ENCODE results near the gene ZNF432.
"Not testable (repeated sequence)": the region's sequence is repeated elsewhere in the genome, so short reads cannot be mapped to it uniquely, and the experiment has no call there.

The ZNF432 gene

GRCh38 chr19:52048555-52049501 is at the start of gene ZNF432:
ZNF432 (minus strand) TSS chr19:52048838; CDS start chr19:52046868, 1,970 bp downstream.
- in situ Hi-C loops (cut with MboI; ENCODE audit: low sequenced_read_pairs) = no loop called here

- in situ Hi-C loops (cut with MboI; ENCODE audit: low sequenced_read_pairs) = not testable (repeated sequence)
Measured at GRCh38 chr19:52096416-52096815, 47.8 kb upstream of the ZNF432 start.

GRCh38 chr19:52095172-52096014 is 46.8 kb upstream of the ZNF432 start, which contains the start of gene ZNF841:
ZNF841 (minus strand) TSS chr19:52095765; CDS start chr19:52084801, 10,964 bp downstream.
- in situ Hi-C loops (cut with MboI; ENCODE audit: low sequenced_read_pairs) = no loop called here

- in situ Hi-C loops (cut with MboI; ENCODE audit: low sequenced_read_pairs) = no loop called here
Measured at GRCh38 chr19:52094526-52095130, 46.0 kb upstream of the ZNF432 start.

- in situ Hi-C loops (cut with MboI; ENCODE audit: low sequenced_read_pairs) = no loop called here
Measured at GRCh38 chr19:52086481-52086880, 37.8 kb upstream of the ZNF432 start.

GRCh38 chr19:52070496-52070895 is 21.9 kb upstream of the ZNF432 start:
- in situ Hi-C loops (cut with MboI; ENCODE audit: low sequenced_read_pairs) = no loop called here

GRCh38 chr19:52069653-52070052 is 21.0 kb upstream of the ZNF432 start:
- in situ Hi-C loops (cut with MboI; ENCODE audit: low sequenced_read_pairs) = no loop called here

GRCh38 chr19:52066258-52066863 is 17.7 kb upstream of the ZNF432 start:
- in situ Hi-C loops (cut with MboI; ENCODE audit: low sequenced_read_pairs) = no loop called here

GRCh38 chr19:52065399-52065798 is 16.8 kb upstream of the ZNF432 start:
- in situ Hi-C loops (cut with MboI; ENCODE audit: low sequenced_read_pairs) = no loop called here

GRCh38 chr19:52056480-52056879 is 7.8 kb upstream of the ZNF432 start:
- in situ Hi-C loops (cut with MboI; ENCODE audit: low sequenced_read_pairs) = not testable (repeated sequence)

- in situ Hi-C loops (cut with MboI; ENCODE audit: low sequenced_read_pairs) = not testable (repeated sequence)
Measured at GRCh38 chr19:52051736-52052135, 3.1 kb upstream of the ZNF432 start.

- in situ Hi-C loops (cut with MboI; ENCODE audit: low sequenced_read_pairs) = no loop called here
Measured at GRCh38 chr19:52039169-52039568, 9.5 kb downstream of the ZNF432 start.

- in situ Hi-C loops (cut with MboI; ENCODE audit: low sequenced_read_pairs) = no loop called here
Measured at GRCh38 chr19:52034051-52034728, 14.4 kb downstream of the ZNF432 start.

- in situ Hi-C loops (cut with MboI; ENCODE audit: low sequenced_read_pairs) = no loop called here
Measured at GRCh38 chr19:52028780-52029123, 19.9 kb downstream of the ZNF432 start.

- in situ Hi-C loops (cut with MboI; ENCODE audit: low sequenced_read_pairs) = no loop called here
Measured at GRCh38 chr19:52028027-52028779, 20.4 kb downstream of the ZNF432 start, which contains the start of gene ZNF614. ZNF614 (minus strand) TSS chr19:52028379; CDS start chr19:52025745, 2,634 bp downstream.

- in situ Hi-C loops (cut with MboI; ENCODE audit: low sequenced_read_pairs) = not testable (repeated sequence)
Measured at GRCh38 chr19:52026255-52026990, 22.2 kb downstream of the ZNF432 start.

- in situ Hi-C loops (cut with MboI; ENCODE audit: low sequenced_read_pairs) = not testable (repeated sequence)
Measured at GRCh38 chr19:52024478-52024877, 24.2 kb downstream of the ZNF432 start.

- in situ Hi-C loops (cut with MboI; ENCODE audit: low sequenced_read_pairs) = no loop called here
Measured at GRCh38 chr19:52022193-52022592, 26.4 kb downstream of the ZNF432 start.

- in situ Hi-C loops (cut with MboI; ENCODE audit: low sequenced_read_pairs) = no loop called here
Measured at GRCh38 chr19:52020506-52020905, 28.1 kb downstream of the ZNF432 start.
